Uterus (tissue), 2 donors: ENCODE data around the gene CRIM1.

ENCODE experiments used
- CTCF ChIP-seq, 4 experiments: fragments of 200-600 bp in 2 of 4; fragments of 450-650 bp in 2 of 4; sonication (generic) in 2 of 4; IDR thresholded peaks; one replicate each; pipeline ENCODE4 v1.5.1; 2016 to 2019; ENCODE audit warnings: antibody characterized with exemption in 4 of 4, mild to moderate bottlenecking in 2 of 4, moderate library complexity in 1 of 4
- POLR2A ChIP-seq, 2 donors: fragments of 450-650 bp; IDR thresholded peaks; one replicate each; pipeline ENCODE4 v1.6.1; 2016; ENCODE audit warnings: antibody characterized with exemption in 2 of 2, mild to moderate bottlenecking in 1 of 2, moderate library complexity in 1 of 2

DNA sequence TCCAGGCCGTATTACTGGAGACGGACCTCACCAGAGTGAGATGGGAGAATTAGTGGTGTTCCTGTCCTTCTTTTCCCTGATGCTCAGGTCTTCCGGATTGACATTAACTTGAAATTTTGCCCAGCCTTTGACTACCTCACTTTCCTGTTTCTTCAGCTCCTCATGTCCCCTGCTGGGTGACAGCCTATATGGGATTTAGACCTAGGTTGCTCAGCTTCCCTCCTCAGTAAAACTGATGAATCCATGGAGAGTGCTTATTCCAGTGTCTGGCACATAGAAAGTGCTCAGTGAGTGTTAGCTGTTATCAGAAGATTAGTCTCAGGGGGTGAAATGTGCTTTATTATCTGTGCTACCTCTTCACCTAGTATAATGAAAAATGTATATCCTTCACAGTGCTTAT is 30.0 kb downstream of the CRIM1 start:
- TF ChIP-seq CTCF (IDR thresholded peaks at IDR 0.05): no peak
- no peak for TF ChIP-seq POLR2A (IDR thresholded peaks at IDR 0.05)
